ENCODE measurements around the gene NTM.
A peak's percentile ranks its signal among the peaks of the same experiment; 100 is the strongest.

DNA sequence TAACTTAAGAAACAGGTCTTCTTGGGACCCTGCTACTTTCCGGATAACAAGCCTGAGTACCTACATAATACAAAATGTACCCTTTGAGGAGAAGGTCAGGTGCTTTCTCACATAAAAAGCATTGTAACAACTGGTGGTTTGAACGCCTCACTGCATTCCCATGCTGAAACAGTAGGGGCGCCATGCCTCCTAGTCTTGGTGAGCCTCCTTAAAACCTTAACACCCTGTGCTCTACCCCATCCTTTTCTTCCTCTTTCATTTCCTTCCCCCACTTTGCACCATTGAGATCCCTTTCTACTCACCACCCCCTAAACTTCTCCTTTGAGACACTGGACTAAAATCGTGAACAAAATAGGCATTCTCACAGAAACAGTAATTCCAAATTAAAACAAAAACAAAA is 729.3 kb downstream of the NTM start:
- TF ChIP-seq, protein P1, sequence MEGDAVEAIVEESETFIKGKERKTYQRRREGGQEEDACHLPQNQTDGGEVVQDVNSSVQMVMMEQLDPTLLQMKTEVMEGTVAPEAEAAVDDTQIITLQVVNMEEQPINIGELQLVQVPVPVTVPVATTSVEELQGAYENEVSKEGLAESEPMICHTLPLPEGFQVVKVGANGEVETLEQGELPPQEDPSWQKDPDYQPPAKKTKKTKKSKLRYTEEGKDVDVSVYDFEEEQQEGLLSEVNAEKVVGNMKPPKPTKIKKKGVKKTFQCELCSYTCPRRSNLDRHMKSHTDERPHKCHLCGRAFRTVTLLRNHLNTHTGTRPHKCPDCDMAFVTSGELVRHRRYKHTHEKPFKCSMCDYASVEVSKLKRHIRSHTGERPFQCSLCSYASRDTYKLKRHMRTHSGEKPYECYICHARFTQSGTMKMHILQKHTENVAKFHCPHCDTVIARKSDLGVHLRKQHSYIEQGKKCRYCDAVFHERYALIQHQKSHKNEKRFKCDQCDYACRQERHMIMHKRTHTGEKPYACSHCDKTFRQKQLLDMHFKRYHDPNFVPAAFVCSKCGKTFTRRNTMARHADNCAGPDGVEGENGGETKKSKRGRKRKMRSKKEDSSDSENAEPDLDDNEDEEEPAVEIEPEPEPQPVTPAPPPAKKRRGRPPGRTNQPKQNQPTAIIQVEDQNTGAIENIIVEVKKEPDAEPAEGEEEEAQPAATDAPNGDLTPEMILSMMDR (IDR thresholded peaks at IDR 0.05; ENCODE audit: low read depth, low read length, poor library complexity, severe bottlenecking), result peak; percentile 57
- TF ChIP-seq EZH2phosphoT487 (IDR thresholded peaks at IDR 0.05; ENCODE audit: borderline replicate concordance, low read length), result no peak
